ENCODE results near the gene DSCAML1.

The DSCAML1 gene

GRCh38 chr11:117786135-117786870, 10.7 kb downstream of the DSCAML1 start:
- CTCF ChIA-PET: interaction anchor here (0.5 kb wide), 1 partner anchor 9 kb away, joined by 3 read pairs; no protein-coding TSS in a partner anchor
- POLR2A ChIA-PET: no interaction called here
- TF ChIP-seq HDGF (IDR thresholded peaks at IDR 0.05; ENCODE audit: borderline replicate concordance) (no peak), CTBP1 (IDR thresholded peaks at IDR 0.05; ENCODE audit: borderline replicate concordance) (no peak), SP1 (IDR thresholded peaks at IDR 0.05) (no peak), ZNF384 (IDR thresholded peaks at IDR 0.05) (no peak), NFRKB (IDR thresholded peaks at IDR 0.05) (no peak), SUZ12 (IDR thresholded peaks at IDR 0.05) (no peak), BHLHE40 (IDR thresholded peaks at IDR 0.05; ENCODE audit: borderline replicate concordance) (no peak), L3MBTL2 (conservative IDR thresholded peaks at IDR 0.05) (no peak), ELF4 (IDR thresholded peaks at IDR 0.05) (no peak), LEF1 (IDR thresholded peaks at IDR 0.05; ENCODE audit: borderline replicate concordance) (no peak), ARNT (IDR thresholded peaks at IDR 0.05) (no peak), FOXA1 (IDR thresholded peaks at IDR 0.05) (no peak), FOXM1 (IDR thresholded peaks at IDR 0.05; ENCODE audit: borderline replicate concordance) (no peak), TARDBP (IDR thresholded peaks at IDR 0.05) (no peak), FOXK2 (IDR thresholded peaks at IDR 0.05) (no peak)
- TF ChIP-seq, protein P1, sequence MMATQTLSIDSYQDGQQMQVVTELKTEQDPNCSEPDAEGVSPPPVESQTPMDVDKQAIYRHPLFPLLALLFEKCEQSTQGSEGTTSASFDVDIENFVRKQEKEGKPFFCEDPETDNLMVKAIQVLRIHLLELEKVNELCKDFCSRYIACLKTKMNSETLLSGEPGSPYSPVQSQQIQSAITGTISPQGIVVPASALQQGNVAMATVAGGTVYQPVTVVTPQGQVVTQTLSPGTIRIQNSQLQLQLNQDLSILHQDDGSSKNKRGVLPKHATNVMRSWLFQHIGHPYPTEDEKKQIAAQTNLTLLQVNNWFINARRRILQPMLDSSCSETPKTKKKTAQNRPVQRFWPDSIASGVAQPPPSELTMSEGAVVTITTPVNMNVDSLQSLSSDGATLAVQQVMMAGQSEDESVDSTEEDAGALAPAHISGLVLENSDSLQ (IDR thresholded peaks at IDR 0.05): no peak
- DNase-seq (ENCODE audit: extremely low spot score): no peak

DNA sequence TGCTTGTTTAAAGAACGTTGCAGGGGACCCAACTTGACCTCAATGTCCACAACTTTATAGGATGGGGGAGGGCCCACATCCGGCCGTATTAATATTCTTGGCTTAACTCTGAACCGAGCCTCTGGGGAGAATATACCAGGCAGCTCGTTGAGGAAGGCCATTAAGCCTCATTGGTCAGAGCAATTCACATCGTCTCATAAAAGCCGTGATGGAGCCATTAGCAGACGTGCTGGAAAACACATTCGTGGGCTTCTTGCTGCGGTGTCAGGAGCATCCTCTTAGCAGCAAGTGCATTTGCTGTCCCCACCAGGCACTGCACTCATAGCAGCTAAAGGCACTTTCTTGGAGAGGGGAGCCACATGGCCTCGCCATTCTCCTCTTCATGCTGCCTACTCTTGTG, 14.9 kb downstream of the DSCAML1 start:
- ChIA-PET CTCF (no interaction called here), POLR2A (no interaction called here)
- DNase-seq (ENCODE audit: extremely low spot score): no peak
- TF ChIP-seq SUZ12 (IDR thresholded peaks at IDR 0.05): no peak
- no peak for TF ChIP-seq BHLHE40 (IDR thresholded peaks at IDR 0.05; ENCODE audit: borderline replicate concordance)
- no peak for TF ChIP-seq FOXM1 (IDR thresholded peaks at IDR 0.05; ENCODE audit: borderline replicate concordance)
- no peak for TF ChIP-seq ELF4 (IDR thresholded peaks at IDR 0.05)
- no peak for TF ChIP-seq L3MBTL2 (conservative IDR thresholded peaks at IDR 0.05)
- no peak for TF ChIP-seq TARDBP (IDR thresholded peaks at IDR 0.05)
- TF ChIP-seq ARNT (IDR thresholded peaks at IDR 0.05): no peak
- no peak for TF ChIP-seq FOXK2 (IDR thresholded peaks at IDR 0.05)
- TF ChIP-seq, protein P1 (IDR thresholded peaks at IDR 0.05): no peak
- no peak for TF ChIP-seq HDGF (IDR thresholded peaks at IDR 0.05; ENCODE audit: borderline replicate concordance)
- TF ChIP-seq FOXA1 (IDR thresholded peaks at IDR 0.05): no peak
- TF ChIP-seq LEF1 (IDR thresholded peaks at IDR 0.05; ENCODE audit: borderline replicate concordance): no peak

GRCh38 chr11:117781627-117782026, 15.4 kb downstream of the DSCAML1 start:
- ChIA-PET CTCF (no interaction called here), POLR2A (no interaction called here)
- no peak for TF ChIP-seq LEF1 (IDR thresholded peaks at IDR 0.05; ENCODE audit: borderline replicate concordance)
- DNase-seq (ENCODE audit: extremely low spot score): no peak

- ChIA-PET POLR2A (no interaction called here), CTCF (no interaction called here)
- TF ChIP-seq TARDBP (IDR thresholded peaks at IDR 0.05): no peak
- no peak for TF ChIP-seq ELF4 (IDR thresholded peaks at IDR 0.05)
- TF ChIP-seq FOXK2 (IDR thresholded peaks at IDR 0.05): no peak
- TF ChIP-seq FOXA1 (IDR thresholded peaks at IDR 0.05): no peak
- TF ChIP-seq CTBP1 (IDR thresholded peaks at IDR 0.05; ENCODE audit: borderline replicate concordance): no peak
- TF ChIP-seq, protein P1 (IDR thresholded peaks at IDR 0.05): no peak
- no peak for DNase-seq (ENCODE audit: extremely low spot score)
Observed at GRCh38 chr11:117780456-117780855, 16.6 kb downstream of the DSCAML1 start.

GRCh38 chr11:117774553-117774952, 22.5 kb downstream of the DSCAML1 start:
- ChIA-PET POLR2A (no interaction called here), CTCF (no interaction called here)
- no peak for DNase-seq (ENCODE audit: extremely low spot score)
- TF ChIP-seq LEF1 (IDR thresholded peaks at IDR 0.05; ENCODE audit: borderline replicate concordance) (no peak), HDGF (IDR thresholded peaks at IDR 0.05; ENCODE audit: borderline replicate concordance) (no peak)

- TF ChIP-seq FOXK2 (IDR thresholded peaks at IDR 0.05): no peak
- no peak for TF ChIP-seq HDGF (IDR thresholded peaks at IDR 0.05; ENCODE audit: borderline replicate concordance)
- no peak for TF ChIP-seq FOXM1 (IDR thresholded peaks at IDR 0.05; ENCODE audit: borderline replicate concordance)
- TF ChIP-seq ZNF384 (IDR thresholded peaks at IDR 0.05): no peak
- no peak for TF ChIP-seq SUZ12 (IDR thresholded peaks at IDR 0.05)
- TF ChIP-seq LEF1 (IDR thresholded peaks at IDR 0.05; ENCODE audit: borderline replicate concordance): no peak
- TF ChIP-seq L3MBTL2 (conservative IDR thresholded peaks at IDR 0.05): no peak
- no peak for TF ChIP-seq FOXA1 (IDR thresholded peaks at IDR 0.05)
- TF ChIP-seq SP1 (IDR thresholded peaks at IDR 0.05): no peak
- DNase-seq (ENCODE audit: extremely low spot score): no peak
- POLR2A ChIA-PET: no interaction called here
- CTCF ChIA-PET: no interaction called here
Observed at GRCh38 chr11:117772360-117772759, 24.7 kb downstream of the DSCAML1 start.

DNA sequence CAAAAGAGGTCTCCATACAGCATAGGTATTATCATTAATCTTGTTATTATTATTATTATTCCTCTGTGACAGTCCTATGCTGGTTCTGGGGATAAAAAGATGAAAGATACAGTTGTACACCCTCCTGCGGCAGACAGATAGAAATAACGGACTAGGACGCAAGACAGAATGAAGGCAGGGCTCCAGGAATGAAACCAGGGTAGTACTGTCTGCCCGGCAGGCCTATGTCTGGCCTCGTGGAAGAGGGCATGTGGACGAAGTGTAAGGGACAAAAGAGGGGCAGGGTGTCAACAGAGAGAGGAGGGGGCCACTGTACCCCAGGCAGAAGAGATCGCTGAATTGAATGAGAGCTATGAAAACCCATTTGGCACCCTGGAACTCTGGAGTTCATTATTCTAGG, 25.2 kb downstream of the DSCAML1 start:
- ChIA-PET POLR2A (no interaction called here), CTCF (no interaction called here)
- TF ChIP-seq ELF4 (IDR thresholded peaks at IDR 0.05) (no peak), FOXA1 (IDR thresholded peaks at IDR 0.05) (no peak), ZNF384 (IDR thresholded peaks at IDR 0.05) (no peak), CTBP1 (IDR thresholded peaks at IDR 0.05; ENCODE audit: borderline replicate concordance) (no peak), L3MBTL2 (conservative IDR thresholded peaks at IDR 0.05) (no peak), TARDBP (IDR thresholded peaks at IDR 0.05) (no peak), BHLHE40 (IDR thresholded peaks at IDR 0.05; ENCODE audit: borderline replicate concordance) (no peak), NFRKB (IDR thresholded peaks at IDR 0.05) (no peak), SUZ12 (IDR thresholded peaks at IDR 0.05) (no peak), FOXM1 (IDR thresholded peaks at IDR 0.05; ENCODE audit: borderline replicate concordance) (no peak), HDGF (IDR thresholded peaks at IDR 0.05; ENCODE audit: borderline replicate concordance) (no peak), ARNT (IDR thresholded peaks at IDR 0.05) (no peak), SP1 (IDR thresholded peaks at IDR 0.05) (no peak), FOXK2 (IDR thresholded peaks at IDR 0.05) (no peak), LEF1 (IDR thresholded peaks at IDR 0.05; ENCODE audit: borderline replicate concordance) (no peak)
- TF ChIP-seq, protein P1 (IDR thresholded peaks at IDR 0.05): no peak
- DNase-seq (ENCODE audit: extremely low spot score): no peak
